ENCODE measurements around the gene BCL11B. TPM values are rescaled to one million over a fixed set of nuclear protein-coding genes. Genes with fewer than 3 reads are reported as not detected.

Gene BCL11B
- total RNA-seq, 1 donor from 2014 or later, result 1.3 TPM

- no peaks in the 10 kb centered on the region for H3K27me3 ChIP-seq
- H3K36me3 Mint-ChIP-seq, result no peaks in the 10 kb centered on the region
- H3K27ac Mint-ChIP-seq, result no peak overlapping the region
- no peak overlapping the region for H3K4me2 ChIP-seq
- no peak overlapping the region for H2AFZ ChIP-seq (replicated peaks)
- H3K9me3 ChIP-seq (ENCODE audit: low read depth), result peaks cover 8% of the 10 kb centered on the region
- no peaks in the 10 kb centered on the region for H3K36me3 ChIP-seq
- no peak overlapping the region for H3K27ac ChIP-seq
- no peak overlapping the region for H3K9ac ChIP-seq
- H4K20me1 ChIP-seq (ENCODE audit: low read depth), result no peaks in the 10 kb centered on the region
- no peaks in the 10 kb centered on the region for H3K4me1 ChIP-seq
- H3K27me3 Mint-ChIP-seq (ENCODE audit: insufficient read depth, low read depth), result peaks cover 4% of the 10 kb centered on the region
- no peaks in the 10 kb centered on the region for H3K79me2 ChIP-seq (ENCODE audit: low read depth)
- H3K4me3 Mint-ChIP-seq, result no peak overlapping the region
- DNase-seq (ENCODE audit: low spot score), result no peak
- no peak overlapping the region for H3K4me3 ChIP-seq
- peaks cover 6% of the 10 kb centered on the region for H3F3A ChIP-seq (ENCODE audit: low read depth)
- peaks cover 22% of the 10 kb centered on the region for H3K9me3 Mint-ChIP-seq
- TF ChIP-seq EZH2phosphoT487 (IDR thresholded peaks at IDR 0.05) (no peak), CTCF (IDR thresholded peaks at IDR 0.05) (no peak), EZH2 (IDR thresholded peaks at IDR 0.05) (no peak)
- H3K4me1 Mint-ChIP-seq, result no peaks in the 10 kb centered on the region
Observed at GRCh38 chr14:99296517-99296916, 24.5 kb upstream of the BCL11B start.

- Mint-ChIP-seq H3K27ac (no peak overlapping the region), H3K4me3 (no peak overlapping the region), H3K36me3 (no peaks in the 10 kb centered on the region), H3K27me3 (ENCODE audit: insufficient read depth, low read depth) (peaks cover 6% of the 10 kb centered on the region), H3K9me3 (no peaks in the 10 kb centered on the region), H3K4me1 (no peaks in the 10 kb centered on the region)
- no peaks in the 10 kb centered on the region for H3K4me1 ChIP-seq
- no peak overlapping the region for H3K27ac ChIP-seq
- H2AFZ ChIP-seq (replicated peaks), result no peak overlapping the region
- H3F3A ChIP-seq (ENCODE audit: low read depth), result no peaks in the 10 kb centered on the region
- no peak overlapping the region for H3K9ac ChIP-seq
- H3K9me3 ChIP-seq (ENCODE audit: low read depth), result no peaks in the 10 kb centered on the region
- no peaks in the 10 kb centered on the region for H3K79me2 ChIP-seq (ENCODE audit: low read depth)
- DNase-seq (ENCODE audit: low spot score), result no peak
- H3K4me2 ChIP-seq, result no peak overlapping the region
- no peak for TF ChIP-seq CTCF (IDR thresholded peaks at IDR 0.05)
- no peak for TF ChIP-seq EZH2phosphoT487 (IDR thresholded peaks at IDR 0.05)
- TF ChIP-seq EZH2 (IDR thresholded peaks at IDR 0.05), result no peak
- no peaks in the 10 kb centered on the region for H3K27me3 ChIP-seq
- no peak overlapping the region for H3K4me3 ChIP-seq
- H4K20me1 ChIP-seq (ENCODE audit: low read depth), result no peaks in the 10 kb centered on the region
- H3K36me3 ChIP-seq, result no peaks in the 10 kb centered on the region
Observed at GRCh38 chr14:99289394-99290189, 17.6 kb upstream of the BCL11B start.

- H3K27me3 Mint-ChIP-seq (ENCODE audit: insufficient read depth, low read depth), result peaks cover 6% of the 10 kb centered on the region
Observed at GRCh38 chr14:99288948-99289347, 17.0 kb upstream of the BCL11B start.

More at GRCh38 chr14:99288948-99289347, 17.0 kb upstream of the BCL11B start:
- Histone ChIP-seq H3K27me3 (no peaks in the 10 kb centered on the region), H3K9me3 (ENCODE audit: low read depth) (no peaks in the 10 kb centered on the region), H3K4me2 (no peak overlapping the region), H3K4me1 (no peaks in the 10 kb centered on the region), H2AFZ (replicated peaks) (no peak overlapping the region), H3F3A (ENCODE audit: low read depth) (no peaks in the 10 kb centered on the region), H3K9ac (no peak overlapping the region), H3K36me3 (no peaks in the 10 kb centered on the region), H3K27ac (no peak overlapping the region), H3K4me3 (no peak overlapping the region), H3K79me2 (ENCODE audit: low read depth) (no peaks in the 10 kb centered on the region), H4K20me1 (ENCODE audit: low read depth) (no peaks in the 10 kb centered on the region)
- H3K4me1 Mint-ChIP-seq, result no peaks in the 10 kb centered on the region
- no peak overlapping the region for H3K27ac Mint-ChIP-seq
- TF ChIP-seq CTCF (IDR thresholded peaks at IDR 0.05) (no peak), EZH2 (IDR thresholded peaks at IDR 0.05) (no peak), EZH2phosphoT487 (IDR thresholded peaks at IDR 0.05) (no peak)
- no peaks in the 10 kb centered on the region for H3K9me3 Mint-ChIP-seq
- no peaks in the 10 kb centered on the region for H3K36me3 Mint-ChIP-seq
- H3K4me3 Mint-ChIP-seq, result no peak overlapping the region
- no peak for DNase-seq (ENCODE audit: low spot score)

All from neural progenitor cell (in vitro differentiated cells).